ENCODE measurements around the gene NPL.

The NPL gene

GRCh38 chr1:182875889-182876288 is 86.3 kb downstream of the NPL start:
- DNase-seq: no peak

- DNase-seq: no peak
Observed at GRCh38 chr1:182877331-182877730, 87.8 kb downstream of the NPL start.

GRCh38 chr1:182877842-182878241 is 88.3 kb downstream of the NPL start:
- DNase-seq: no peak

All from NCI-H774 (cell line).